ENCODE results near the gene FXR1.
A peak's percentile ranks its signal among the peaks of the same experiment; 100 is the strongest.
"Not testable (repeated sequence)": the region's sequence is repeated elsewhere in the genome, so short reads cannot be mapped to it uniquely, and the experiment has no call there.

Gene FXR1

DNA sequence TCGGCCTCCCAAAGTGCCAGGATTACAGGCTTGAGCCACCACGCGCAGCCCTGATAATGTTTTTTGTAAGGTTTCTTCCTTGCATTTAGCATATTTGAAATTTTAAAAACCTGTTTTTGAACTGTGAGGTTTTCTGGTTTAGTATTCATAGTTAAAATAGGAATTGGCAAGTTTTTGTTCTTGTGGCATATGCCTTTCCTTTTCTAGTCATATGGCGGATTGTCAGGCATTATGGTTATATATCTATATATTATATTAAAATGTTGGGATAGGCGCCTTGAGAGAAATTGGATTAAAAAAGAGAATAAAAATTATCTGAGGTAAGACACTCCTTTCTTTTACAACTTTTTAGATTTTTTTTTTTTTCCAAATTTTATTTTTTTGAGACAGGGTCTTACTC, 28.4 kb downstream of the FXR1 start:
- no peak for DNase-seq

DNA sequence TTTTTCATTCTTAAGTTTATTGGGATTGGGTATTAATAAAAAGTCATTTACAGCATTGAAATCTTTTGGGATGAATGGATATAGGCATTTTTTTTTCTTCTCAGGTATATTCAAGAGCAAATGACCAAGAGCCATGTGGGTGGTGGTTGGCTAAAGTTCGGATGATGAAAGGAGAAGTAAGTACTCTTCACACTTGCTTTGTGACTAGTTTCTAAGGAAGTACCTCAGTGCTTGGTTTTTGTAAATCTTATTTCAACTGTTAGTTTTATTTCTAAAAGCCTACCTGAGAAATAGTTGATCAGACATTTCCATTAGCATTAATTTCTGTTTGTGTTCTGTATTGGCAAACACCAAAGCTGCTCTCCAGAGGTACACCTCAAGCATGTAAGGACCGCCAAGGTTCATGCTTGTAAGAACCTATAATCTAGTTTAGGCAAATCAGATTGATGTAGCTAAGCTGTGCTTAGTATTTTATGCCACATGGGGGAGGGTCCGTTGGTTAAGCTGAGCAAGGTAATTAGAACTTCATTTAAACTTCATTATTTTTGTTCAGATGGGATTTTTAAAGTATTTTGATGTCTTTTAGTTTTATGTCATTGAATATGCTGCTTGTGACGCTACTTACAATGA, 35.4 kb downstream of the FXR1 start:
- peak; percentile 96 for DNase-seq

DNA sequence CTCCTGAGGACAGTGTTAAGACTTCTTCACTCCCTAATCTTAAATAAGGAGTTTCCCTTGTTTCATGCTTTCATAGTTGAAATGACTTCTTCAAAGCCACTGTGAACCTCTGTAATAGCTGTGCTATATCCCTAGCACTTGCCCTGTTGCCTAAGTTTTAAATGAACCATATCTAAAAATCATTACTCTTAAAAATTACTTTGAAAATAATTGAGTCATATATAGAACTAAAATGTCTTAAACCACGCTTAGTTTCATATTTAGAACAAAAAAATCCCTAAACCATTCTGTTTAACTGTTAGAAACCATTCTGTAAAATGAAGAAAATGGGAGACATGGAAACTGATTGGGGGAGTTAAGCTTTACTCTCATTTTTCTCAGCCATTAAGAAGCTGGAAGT, 47.2 kb downstream of the FXR1 start:
- DNase-seq = no peak

DNA sequence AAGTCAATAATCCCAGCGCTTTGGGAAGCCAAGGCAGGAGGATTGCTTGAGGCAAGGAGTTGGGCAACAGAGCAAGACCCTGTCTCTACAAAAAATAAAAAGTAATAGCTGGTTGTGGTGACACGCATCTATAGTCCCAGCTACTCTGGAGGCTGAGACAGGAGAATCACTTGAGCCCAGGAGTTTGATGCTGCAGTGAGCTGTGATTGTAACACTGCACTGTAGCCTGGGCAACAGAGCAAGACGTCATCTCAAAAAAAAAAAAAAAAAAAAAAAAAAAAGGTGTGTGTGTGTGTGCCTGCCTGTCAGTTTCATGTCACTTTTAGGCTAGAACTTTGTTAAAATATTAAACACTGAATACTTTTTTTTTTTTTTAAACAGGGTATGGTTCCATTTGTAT, 48.6 kb downstream of the FXR1 start:
- no peak for DNase-seq

DNA sequence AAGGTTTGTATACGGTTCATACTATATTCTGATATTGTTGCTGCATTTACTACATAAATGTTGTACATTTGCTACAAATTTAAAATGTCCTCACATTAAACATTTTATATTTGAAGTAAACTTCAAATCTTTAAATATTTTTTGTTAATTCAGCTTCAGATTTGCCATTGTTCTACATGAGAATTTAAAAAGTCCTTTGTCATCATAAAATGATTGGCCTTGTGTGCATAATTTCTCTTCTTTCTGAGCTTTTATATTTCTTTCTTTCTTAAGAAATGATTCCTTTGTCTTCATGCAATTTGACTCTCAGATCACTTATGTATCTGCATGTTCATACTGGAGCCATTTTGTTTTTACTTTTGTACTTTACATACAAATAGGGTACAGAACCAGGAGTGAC, 49.1 kb downstream of the FXR1 start:
- DNase-seq = no peak

DNA sequence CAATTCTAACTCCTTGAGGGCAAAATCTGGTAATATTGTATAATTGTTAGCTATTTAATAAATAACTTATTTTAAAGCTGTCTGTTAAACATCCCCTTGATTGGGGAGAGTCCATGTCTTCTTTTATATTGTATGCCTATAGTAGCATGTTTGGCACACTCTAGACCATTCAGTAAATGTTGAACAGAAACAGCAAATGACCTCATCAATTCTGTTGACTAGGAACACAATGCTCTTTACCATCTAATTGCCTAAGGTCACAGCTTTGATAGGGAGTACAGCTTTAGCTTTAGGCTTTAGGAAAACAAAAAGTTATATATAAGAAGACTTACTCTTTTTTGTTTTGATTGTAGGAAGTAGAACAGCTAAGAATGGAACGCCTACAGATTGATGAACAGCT, 50.1 kb downstream of the FXR1 start:
- DNase-seq = no peak

DNA sequence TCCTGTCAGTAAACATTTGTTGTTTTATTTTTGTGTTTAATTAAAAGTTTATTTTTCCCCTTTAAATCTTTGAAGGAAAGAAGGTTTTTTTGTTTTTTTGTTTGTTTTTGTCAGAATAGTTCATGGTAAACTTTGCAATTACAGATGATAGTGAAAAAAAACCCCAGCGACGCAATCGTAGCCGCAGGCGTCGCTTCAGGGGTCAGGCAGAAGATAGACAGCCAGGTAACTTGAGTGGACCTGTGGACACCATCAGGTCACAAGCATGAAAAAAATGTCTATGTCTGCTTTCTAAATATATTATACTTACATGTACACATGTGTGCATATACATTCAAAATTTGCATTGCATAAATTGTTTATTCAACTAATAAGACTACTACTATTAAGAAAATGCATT, 58.5 kb downstream of the FXR1 start:
- no peak for DNase-seq

DNA sequence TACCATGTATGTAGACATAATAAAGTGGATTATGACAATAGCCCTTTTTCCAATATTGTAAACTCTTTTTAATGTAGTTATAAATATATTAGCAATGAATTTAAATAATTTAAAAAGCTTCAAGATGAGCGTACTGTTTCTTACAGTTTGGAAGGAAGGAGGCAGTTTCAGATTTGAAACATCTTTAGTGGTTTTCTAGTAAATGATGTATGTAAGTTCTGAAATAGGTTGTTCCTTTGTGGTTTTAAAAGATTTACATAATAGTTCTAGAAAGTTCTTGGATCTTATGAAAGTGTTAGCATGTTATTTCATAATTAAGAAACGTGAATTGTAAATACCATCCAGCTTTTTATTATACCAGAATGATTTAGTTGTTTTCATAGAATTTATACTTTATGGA, 61.1 kb downstream of the FXR1 start:
- no peak for DNase-seq

DNA sequence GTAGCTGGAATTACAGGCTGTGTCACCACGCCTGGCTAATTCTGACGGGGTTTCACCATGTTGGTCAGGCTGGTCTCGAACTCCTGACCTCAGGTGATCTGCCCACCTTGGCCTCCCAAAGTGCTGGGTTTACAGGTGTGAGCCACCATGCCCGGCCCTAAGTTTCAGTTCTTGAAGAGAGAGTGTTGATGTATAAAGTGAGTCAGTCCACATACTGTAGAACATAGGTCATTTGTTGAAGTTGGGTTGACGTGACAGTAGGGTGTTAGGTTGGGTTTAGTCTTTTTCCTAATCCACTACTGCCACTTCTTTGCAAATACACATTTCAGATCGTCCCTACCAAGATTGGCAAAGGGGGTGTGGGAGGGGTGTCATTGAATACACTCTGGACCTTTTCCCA, 61.8 kb downstream of the FXR1 start:
- no peak for DNase-seq

DNA sequence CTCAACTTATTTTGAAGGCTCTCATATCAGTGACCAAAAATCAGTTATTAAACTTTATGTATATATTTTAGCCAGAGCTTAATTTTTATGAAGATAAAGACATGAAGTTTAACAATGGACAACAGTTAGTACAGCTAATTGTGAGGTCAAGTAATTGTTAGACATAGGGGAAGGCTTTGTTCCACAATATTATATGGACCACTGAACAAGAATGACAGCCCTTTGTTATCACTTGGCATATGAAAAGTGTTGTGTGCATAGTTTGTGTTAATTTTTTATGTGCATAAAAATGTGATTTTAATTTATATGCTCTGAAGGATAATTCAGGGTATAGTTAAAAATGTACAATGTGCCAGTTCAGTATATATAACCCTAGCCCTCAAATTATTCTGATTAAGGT, 65.0 kb downstream of the FXR1 start:
- no peak for DNase-seq

DNA sequence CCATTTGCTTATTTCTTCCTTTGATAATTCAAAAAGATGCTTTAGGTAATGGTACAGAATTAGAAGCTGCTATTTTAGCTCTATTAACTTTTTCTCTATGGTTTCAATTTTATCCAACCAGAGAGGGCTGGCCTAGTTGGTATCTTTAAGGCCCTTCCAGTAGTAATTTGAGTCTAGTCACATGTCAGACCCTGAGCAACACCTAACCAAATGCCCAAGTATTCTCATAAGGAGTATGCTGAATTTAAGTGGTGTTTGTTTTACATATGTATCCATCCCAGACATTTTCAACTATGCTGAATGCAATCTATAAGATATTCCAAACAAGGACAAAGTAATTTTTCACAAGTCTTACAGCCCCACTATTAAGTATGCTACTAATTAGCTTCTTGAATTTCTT, 67.5 kb downstream of the FXR1 start:
- DNase-seq = no peak

DNA sequence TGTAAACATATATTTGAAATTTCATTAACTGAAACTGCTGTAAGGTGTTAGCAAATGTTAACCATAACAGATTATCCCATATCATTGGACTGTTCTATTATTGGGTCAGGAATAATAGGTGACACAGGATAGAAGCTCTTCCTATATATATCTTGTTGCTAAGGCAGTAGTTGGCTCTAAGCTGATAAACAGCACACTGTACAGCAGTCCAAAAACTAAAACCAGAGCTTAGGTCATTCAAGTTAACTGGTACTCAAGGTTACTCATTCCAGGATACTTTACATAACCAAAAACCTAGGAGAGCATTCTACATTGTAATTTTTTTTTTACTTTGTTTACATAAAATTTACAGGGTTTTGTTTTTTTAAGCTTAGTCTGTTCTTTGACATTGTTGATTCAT, 68.1 kb downstream of the FXR1 start:
- DNase-seq = peak; percentile 30

DNA sequence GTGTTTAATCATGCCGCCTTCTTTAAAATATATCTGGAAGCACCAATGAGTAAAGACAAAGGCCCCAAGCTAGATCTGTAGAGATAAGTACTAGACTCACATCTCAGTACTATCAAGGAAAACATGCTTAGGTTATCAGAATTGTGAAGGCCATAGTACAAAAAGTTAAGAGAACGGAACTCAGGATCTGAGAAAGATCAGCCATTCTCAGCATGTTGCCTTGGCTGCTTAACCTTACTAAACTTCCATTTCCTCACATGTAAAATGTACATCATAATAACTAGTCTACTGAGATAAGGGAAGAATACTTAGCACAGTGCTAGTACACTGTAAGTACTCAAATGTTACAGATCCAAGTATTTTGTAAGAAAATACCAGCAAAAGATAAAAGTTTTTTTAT, 69.4 kb downstream of the FXR1 start:
- no peak for DNase-seq

DNA sequence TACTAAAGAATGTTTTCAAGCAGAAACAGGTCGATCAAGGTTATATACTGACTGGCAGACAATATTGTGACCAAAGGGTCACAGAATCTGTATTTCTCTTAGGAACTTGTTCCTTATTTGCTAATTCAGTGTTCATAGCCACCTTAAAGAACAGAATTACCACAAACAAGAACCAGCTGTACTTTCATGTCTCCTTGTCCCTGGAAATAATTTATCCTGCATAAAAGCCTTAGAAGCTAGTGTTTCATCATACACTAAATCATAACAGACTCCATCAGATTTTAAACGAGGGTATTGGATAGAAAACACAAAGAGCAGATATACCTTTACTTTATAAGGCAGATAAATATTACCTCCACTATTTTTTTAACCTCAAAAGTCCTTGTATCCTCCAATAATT, 70.7 kb downstream of the FXR1 start:
- DNase-seq = no peak

DNA sequence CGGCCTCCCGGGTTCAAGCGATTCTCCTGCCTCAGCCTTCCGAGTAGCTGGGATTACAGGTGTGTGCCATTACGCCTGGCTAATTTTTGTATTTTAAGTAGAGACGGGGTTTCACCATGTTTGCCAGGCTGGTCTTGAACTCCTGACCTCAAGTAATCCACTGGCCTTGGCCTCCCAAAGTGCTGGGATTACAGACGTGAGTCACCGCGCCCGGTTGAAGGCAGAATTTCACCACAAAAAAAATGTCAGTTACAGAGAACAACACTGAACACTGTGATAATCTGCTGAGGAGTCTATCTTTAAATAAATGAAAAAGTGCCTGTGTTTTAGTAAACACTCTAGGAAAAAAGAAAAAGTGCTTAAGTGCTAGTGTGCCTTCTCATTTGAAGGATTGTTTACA, 73.9 kb downstream of the FXR1 start:
- not testable (repeated sequence) for DNase-seq

DNA sequence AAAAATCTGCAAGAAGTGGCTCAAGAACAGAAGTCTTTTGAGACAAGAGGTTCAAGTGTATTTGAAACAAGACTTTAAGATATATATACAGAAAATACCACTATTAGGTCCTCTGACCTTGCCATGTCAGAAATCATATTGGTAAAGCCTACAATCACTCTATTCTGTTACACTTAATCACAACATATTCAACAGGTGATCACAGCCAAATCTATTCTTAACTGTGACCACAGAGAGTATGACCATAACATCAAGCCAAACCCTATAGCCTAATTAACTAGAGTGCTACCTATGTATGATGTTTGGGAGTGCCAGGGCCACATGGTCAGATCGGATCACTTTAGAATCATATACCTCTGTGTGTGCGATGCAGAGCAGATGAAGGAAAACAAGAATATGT, 74.9 kb downstream of the FXR1 start:
- no peak for DNase-seq

DNA sequence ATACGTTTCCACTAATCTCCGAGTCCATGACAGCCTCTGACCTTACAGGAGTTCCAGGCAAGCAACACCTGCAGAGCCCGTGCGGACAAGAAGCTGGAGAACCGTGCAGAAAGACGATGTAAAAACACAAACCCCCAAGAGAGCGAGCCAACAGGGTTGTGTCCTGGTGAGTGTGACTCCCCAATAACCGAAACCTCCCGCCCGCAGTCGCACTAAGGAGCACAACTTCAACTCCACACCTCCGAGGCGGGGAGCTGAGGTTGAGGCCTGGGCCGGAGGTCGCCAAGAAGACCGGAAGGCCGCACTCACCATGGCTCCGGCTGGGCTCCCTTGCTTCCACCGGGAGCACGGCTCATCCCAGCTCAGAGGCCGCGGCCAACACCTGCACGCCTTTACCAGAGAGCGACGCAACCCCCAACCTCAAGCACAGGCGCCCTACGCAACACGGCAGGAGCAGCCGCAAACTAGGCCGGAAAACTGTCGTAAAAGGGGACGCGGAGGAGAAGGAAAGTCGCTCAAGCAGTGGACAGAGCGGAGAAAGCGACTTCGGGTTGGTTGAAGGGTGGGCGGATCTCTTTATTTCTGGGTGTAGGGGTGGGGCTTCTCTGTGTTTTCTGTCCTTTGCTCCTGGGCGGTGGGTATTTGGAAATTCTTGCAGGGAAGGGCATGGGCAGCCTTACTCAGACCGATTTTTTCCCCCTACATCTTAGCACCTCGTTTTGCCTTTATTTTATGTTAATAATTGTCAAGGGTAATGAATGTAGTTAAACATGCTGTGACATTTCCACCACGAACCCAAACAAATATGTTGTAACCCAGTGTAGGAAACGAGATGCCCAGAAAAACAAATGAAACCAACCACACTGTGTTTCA, 77.1 kb downstream of the FXR1 start, which contains the start of gene DNAJC19:
TSS of gene DNAJC19 (minus strand) at position 446 of the 873 bp plus-strand sequence. CDS start at position 312, 134 bp downstream.
- peak; percentile 99 for DNase-seq

DNA sequence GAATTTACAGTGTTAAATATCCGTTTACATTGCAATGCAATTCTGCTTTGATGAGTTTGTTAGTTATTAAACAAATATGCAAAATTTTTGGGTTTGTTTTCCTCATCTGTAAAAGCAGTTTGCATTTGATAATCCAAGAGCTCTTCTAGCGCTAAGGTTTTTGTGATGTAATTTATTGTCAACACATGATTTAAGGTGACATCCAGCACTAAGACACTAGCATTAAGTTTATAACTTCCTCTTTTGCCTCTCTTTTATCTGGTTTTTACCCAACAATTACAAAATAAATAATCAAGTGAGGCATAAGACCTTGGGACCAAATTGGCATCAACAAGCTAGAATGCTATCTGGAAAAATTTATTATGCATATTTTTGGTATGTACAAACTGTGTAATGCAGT, 78.0 kb downstream of the FXR1 start:
- DNase-seq = no peak

DNA sequence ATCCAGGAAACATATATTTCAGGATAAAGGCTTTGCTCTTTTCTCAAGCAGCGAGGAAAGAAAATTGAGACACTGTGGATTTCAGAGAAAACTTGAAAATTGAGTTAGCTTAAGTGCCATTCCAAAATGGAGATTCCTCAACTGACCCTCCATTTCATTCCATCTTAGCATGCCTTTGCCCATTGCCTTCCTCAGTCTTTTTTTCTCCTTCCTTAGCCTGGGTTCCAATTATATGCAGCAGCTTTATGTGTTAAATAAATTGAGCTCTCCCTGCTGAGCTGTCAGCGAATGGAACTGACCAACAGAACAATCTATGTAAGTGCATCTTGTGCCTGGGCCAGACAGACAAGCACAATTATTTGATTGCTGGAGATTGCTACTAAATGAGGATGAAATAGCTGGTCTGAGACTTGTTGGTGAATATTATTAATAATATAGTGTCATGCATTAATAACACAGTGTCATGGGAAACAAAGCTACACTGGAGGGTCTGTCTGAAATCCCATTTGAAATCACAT, 84.0 kb downstream of the FXR1 start:
- no peak for DNase-seq

DNA sequence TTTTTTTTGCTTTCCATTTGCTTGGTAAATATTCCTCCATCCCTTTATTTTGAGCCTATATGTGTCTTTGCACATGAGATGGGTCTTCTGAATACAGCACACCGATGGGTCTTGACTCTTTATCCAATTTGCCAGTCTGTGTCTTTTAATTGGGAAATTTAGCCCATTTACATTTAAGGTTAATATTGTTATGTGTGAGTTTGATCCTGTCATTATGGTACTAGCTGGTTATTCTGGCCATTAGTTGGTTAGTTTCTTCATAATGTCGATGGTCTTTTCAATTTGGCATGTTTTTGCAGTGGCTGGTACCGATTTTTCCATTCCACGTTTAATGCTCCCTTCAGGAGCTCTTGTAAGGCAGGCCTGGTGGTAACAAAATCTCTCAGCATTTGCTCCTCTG, 89.9 kb downstream of the FXR1 start:
- not testable (repeated sequence) for DNase-seq

DNA sequence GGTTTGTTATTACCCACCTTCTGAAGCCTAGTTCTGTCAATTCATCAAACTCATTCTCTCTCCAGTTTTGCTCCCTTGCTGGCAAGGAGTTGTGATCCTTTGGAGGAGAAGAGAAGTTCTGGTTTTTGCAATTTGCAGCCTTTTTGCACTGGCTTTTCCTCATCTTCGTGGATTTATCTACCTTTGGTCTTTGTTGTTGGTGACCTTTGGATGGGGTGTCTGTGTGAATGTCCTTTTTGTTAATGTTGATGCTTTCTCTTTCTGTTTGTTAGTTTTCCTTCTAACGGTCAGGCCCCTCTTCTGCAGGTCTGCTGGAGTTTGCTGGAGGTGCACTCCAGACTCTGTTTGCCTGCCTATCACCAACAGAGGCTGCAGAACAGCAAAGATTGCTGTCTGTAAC, 91.0 kb downstream of the FXR1 start:
- not testable (repeated sequence) for DNase-seq

DNA sequence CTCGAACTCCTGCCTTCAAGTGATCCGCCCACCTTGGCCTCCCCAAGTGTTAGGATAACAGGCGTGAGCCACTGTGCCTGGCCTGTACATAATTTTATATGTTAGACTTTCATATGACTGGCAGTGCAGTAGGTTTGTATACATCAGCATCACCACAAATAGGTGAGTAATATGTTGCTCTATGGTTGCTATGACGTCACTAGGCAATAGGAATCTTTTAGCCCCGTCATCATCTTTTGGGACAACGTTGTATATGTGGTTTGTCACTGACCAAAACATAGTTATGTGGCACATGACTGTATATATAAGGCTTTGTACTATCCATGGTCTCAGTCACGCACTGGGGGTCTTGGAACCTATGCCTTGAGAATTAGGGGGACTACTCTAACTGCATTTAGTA, 94.1 kb downstream of the FXR1 start:
- no peak for DNase-seq

DNA sequence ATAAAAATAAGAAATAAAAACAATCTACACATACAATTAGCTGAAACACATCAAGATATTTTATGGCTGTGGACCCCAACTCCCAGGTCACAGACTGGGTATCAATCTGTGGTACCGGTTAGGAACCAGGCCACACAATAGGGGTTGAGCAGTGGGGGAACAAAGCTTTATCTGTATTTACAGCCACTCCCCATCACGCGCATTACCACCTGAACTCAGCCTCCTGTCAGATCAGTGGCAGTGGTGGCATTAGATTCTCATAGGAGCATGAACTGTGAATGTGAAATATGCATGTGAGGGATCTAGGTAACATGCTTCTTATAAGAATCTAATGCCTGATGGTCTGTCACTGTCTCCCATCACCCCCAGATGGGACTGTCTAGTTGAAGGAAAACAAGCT, 94.8 kb downstream of the FXR1 start:
- DNase-seq = no peak

DNA sequence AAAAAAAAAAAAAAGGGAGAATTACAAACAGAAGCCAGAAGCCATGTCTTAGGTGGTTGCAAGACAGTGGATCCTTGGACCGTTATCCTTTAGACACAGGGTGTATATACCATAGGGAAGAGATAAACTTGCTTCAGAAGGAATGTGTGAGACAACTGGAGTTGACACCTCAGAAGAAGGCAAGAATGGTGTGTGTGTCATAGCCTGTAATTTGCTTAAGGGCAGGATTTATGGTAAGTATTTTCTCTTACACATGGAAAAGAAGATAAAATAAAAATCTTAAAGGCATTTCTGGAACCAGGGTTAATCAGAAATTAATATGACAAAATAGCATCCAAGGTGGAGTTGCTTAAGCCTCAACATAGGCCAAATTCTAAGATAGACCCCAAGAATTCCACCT, 96.3 kb downstream of the FXR1 start:
- no peak for DNase-seq

Measured in NCI-H82 (cell line).